GM12874 (cell line): ENCODE measurements around the gene KRT82.

ENCODE experiments used
- CTCF ChIP-seq: IDR thresholded peaks from 2 replicates; pipeline ENCODE4 v1.5.1; 2011; ENCODE audit warnings: low read depth, mild to moderate bottlenecking, control low read depth, low read length, moderate library complexity; ENCODE audit not compliant: insufficient read depth

Gene KRT82

GRCh38 chr12:52378091-52378490 is 28.0 kb downstream of the KRT82 start:
- TF ChIP-seq CTCF: no peak

DNA sequence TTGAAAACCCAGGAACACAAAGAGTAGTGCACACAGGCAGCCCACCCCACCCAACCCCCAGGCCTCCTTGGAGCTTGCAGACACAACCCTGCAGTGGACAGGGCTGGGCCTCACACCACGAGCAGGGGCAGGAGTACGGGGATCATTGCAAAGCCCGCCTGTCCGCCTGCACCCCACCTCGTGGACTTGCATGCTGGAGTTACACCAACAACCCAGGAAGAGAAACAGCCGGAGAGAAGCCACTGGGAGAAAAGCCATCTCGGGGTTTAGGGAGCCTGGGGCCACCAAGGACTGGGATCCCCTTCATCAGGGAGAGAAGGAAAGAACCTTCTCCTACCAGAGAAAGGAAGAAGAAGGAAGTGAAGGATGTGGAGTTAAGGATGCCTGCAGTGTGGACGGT is 28.9 kb downstream of the KRT82 start:
- no peak for TF ChIP-seq CTCF

GRCh38 chr12:52372216-52373154 is 33.6 kb downstream of the KRT82 start:
- TF ChIP-seq CTCF: peak; percentile 71

DNA sequence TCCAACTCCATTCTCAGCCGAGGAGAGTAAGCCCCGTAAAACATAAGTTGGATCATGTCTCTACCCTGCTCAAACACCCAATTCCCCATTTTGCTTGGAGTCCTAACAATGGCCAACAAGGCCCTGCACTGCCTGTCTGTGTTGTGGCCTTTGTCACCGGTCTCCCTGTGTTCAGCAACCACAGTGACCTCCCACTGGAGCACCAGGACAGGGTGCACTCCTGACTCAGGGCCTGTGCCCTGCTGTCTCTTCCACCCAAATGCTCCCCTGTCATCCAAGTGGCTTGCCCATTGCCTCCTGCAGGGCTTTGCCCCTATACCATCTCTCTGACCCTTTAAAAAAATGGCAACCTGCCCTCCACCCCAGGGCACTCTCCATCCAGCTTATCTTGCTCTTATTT is 34.4 kb downstream of the KRT82 start:
- no peak for TF ChIP-seq CTCF

- no peak for TF ChIP-seq CTCF
Observed at GRCh38 chr12:52370926-52371608, 35.1 kb downstream of the KRT82 start.

- TF ChIP-seq CTCF: no peak
Observed at GRCh38 chr12:52369809-52370208, 36.3 kb downstream of the KRT82 start.

- no peak for TF ChIP-seq CTCF
Observed at GRCh38 chr12:52369211-52369610, 36.9 kb downstream of the KRT82 start.
